K562 (cell line): ENCODE data around the gene ABITRAM. TPM values are rescaled to one million over a fixed set of nuclear protein-coding genes. Genes with fewer than 3 reads are reported as not detected.

Experiments
- ATAC-seq: fragments of 200-7000 bp; cut with Tn5 transposase; 3 replicates; pipeline ENCODE4 v1.9.1; 2020; ENCODE audit warnings: moderate library complexity
- BruUV-seq: library from RNA; stranded (reverse); fragments of 400-500 nt; replicated peaks from 2 replicates; lab custom pipeline; 2021; lab: Mats Ljungman, UMichigan
- CTCF ChIA-PET: fragments of 300-600 bp; formaldehyde crosslinking; extraction: SDS; loops from one replicate; lab custom pipeline; 2021; ENCODE audit warnings: low intra/inter-chr PET ratio; lab: Yijun Ruan, JAX
- POLR2A ChIA-PET: fragments of 300-600, 350-650 bp; sonication (Branson Sonifier 250); formaldehyde crosslinking; extraction: SDS; loops from one replicate; lab custom pipeline; 2021; ENCODE audit warnings: antibody characterized with exemption, inconsistent platforms; lab: Yijun Ruan, JAX
- DNase-seq, 4 experiments: peaks; one replicate each; pipeline versions ENCODE4 v3.0.0 to v3.0.0-alpha.2; 2011 to 2018; ENCODE audit warnings: low spot score in 3 of 4, mixed read lengths in 3 of 4; ENCODE audit errors: extremely low read depth in 1 of 4
- FAIRE-seq: peaks from 2 replicates; lab custom pipeline; 2011; peaks lifted over from hg19 to GRCh38; lab: Jason Lieb, UNC
- H2AFZ ChIP-seq: 2 replicates; pipeline ENCODE4 v1.6.0; 2011; ENCODE audit warnings: low read depth, low read length, control low read depth, inconsistent platforms
- H3K27ac ChIP-seq: fragments of 200-600 bp; 3 replicates; pipeline ENCODE4 v1.8.0; 2011; ENCODE audit warnings: low read depth, mild to moderate bottlenecking, control low read depth, inconsistent platforms, low read length, moderate library complexity, mixed read lengths; ENCODE audit errors: extremely low read depth
- H3K27me3 ChIP-seq, 2 experiments: fragments of 300-600 bp in 1 of 2; 2 replicates in 1 of 2; 3 replicates in 1 of 2; pipeline versions ENCODE4 v1.6.0 to v1.8.0; 2011; ENCODE audit warnings: inconsistent platforms in 2 of 2, low read length in 2 of 2, mild to moderate bottlenecking in 1 of 2, mixed read lengths in 1 of 2, moderate library complexity in 1 of 2; ENCODE audit not compliant: control insufficient read depth in 2 of 2, insufficient read depth in 2 of 2
- H3K36me3 ChIP-seq: fragments of 300-600 bp; 3 replicates; pipeline ENCODE4 v1.8.0; 2011; ENCODE audit warnings: mild to moderate bottlenecking, low read length, inconsistent platforms; ENCODE audit not compliant: control insufficient read depth, insufficient read depth
- H3K4me1 ChIP-seq, 2 experiments: fragments of 200-600 bp in 1 of 2; replicated peaks in 1 of 2; 2 replicates in 1 of 2; 3 replicates in 1 of 2; pipeline versions ENCODE4 v1.5.1 to v1.8.0; 2011; ENCODE audit warnings: inconsistent platforms in 2 of 2, low read length in 2 of 2, mild to moderate bottlenecking in 1 of 2, mixed read lengths in 1 of 2, moderate library complexity in 1 of 2; ENCODE audit not compliant: control insufficient read depth in 2 of 2, insufficient read depth in 2 of 2
- H3K4me2 ChIP-seq: 2 replicates; pipeline ENCODE4 v1.6.1; 2011; ENCODE audit warnings: low read length, control low read depth, inconsistent platforms, mixed read lengths; ENCODE audit not compliant: insufficient read depth
- H3K4me3 ChIP-seq: fragments of 200-600 bp; sonication (generic), shearing (Covaris generic); 2 replicates; pipeline ENCODE4 v1.5.1; 2016; ENCODE audit warnings: control low read depth, inconsistent platforms
- H3K79me2 ChIP-seq: fragments of 200-600 bp; 3 replicates; pipeline ENCODE4 v1.8.0; 2011; ENCODE audit warnings: low read length, inconsistent platforms; ENCODE audit not compliant: control insufficient read depth, insufficient read depth
- H3K9ac ChIP-seq, 2 experiments: 2 replicates each; pipeline versions ENCODE4 v1.6.0 to v1.6.1; 2011; ENCODE audit warnings: low read depth in 2 of 2, low read length in 2 of 2, control low read depth in 1 of 2, inconsistent platforms in 1 of 2, mild to moderate bottlenecking in 1 of 2, mixed read lengths in 1 of 2; ENCODE audit not compliant: insufficient read depth in 1 of 2
- H3K9me1 ChIP-seq: one replicate; pipeline ENCODE4 v1.6.0; 2011; ENCODE audit warnings: inconsistent platforms, mild to moderate bottlenecking, low read length, moderate library complexity; ENCODE audit not compliant: control insufficient read depth, insufficient read depth
- H3K9me3 ChIP-seq: replicated peaks from 2 replicates; pipeline ENCODE4 v1.5.1; 2011; ENCODE audit warnings: low read depth, low read length, inconsistent platforms; ENCODE audit not compliant: control insufficient read depth, insufficient read depth
- H4K20me1 ChIP-seq: replicated peaks from 2 replicates; pipeline ENCODE4 v1.6.1; 2011; ENCODE audit warnings: low read length, inconsistent platforms, mixed read lengths; ENCODE audit not compliant: control insufficient read depth, insufficient read depth
- ELF4 ChIP-seq: fragments of 450-650 bp; formaldehyde crosslinking; IDR thresholded peaks from 2 replicates; pipeline ENCODE4 v1.4.0; 2022; ENCODE audit warnings: missing genetic modification characterization
- EZH2 ChIP-seq: IDR thresholded peaks from 2 replicates; pipeline ENCODE4 v1.6.1; 2012; ENCODE audit warnings: low read depth, mild to moderate bottlenecking, inconsistent platforms, low read length, borderline replicate concordance
- HNRNPUL1 ChIP-seq: fragments of 200-400 bp; formaldehyde crosslinking; IDR thresholded peaks from 2 replicates; pipeline ENCODE4 v1.6.1; 2017; ENCODE audit warnings: low read length
- NCOA4 ChIP-seq: fragments of 450-650 bp; IDR thresholded peaks from 2 replicates; pipeline ENCODE4 v1.6.1; 2018; ENCODE audit warnings: mild to moderate bottlenecking; ENCODE audit not compliant: partially characterized antibody
- OTX1 ChIP-seq: fragments of 450-650 bp; formaldehyde crosslinking; IDR thresholded peaks from 2 replicates; pipeline ENCODE4 v1.4.0; 2022; ENCODE audit warnings: mild to moderate bottlenecking
- PML ChIP-seq: IDR thresholded peaks from 2 replicates; pipeline ENCODE4 v1.6.1; 2012; ENCODE audit warnings: low read length, inconsistent platforms
- ZNF507 ChIP-seq: conservative IDR thresholded peaks from 2 replicates; pipeline ENCODE4 v1.6.1; 2017; ENCODE audit warnings: missing genetic modification characterization, missing compliant biosample characterization
- ZNF551 ChIP-seq: fragments of 250-450 bp; sonication (Bioruptor Pico); IDR thresholded peaks from 2 replicates; pipeline ENCODE4 v1.5.0; 2021; ENCODE audit warnings: mild to moderate bottlenecking, moderate library complexity
- ZNF766 ChIP-seq: fragments of 200-800 bp; sonication (Bioruptor generic); conservative IDR thresholded peaks from 2 replicates; pipeline ENCODE4 v1.6.1; 2016; ENCODE audit warnings: missing genetic modification characterization, missing compliant biosample characterization
- WGBS: fragments of 100-300 bp; shearing (Covaris generic); methylation state at CpG from one replicate; pipeline ENCODE4 v1.1.6; 2016; ENCODE audit warnings: low coverage, mixed read lengths; ENCODE audit not compliant: insufficient coverage; ENCODE audit errors: missing lambda C conversion rate; 5-methylcytosine and 5-hydroxymethylcytosine counted together
- in situ Hi-C: fragments of 300-500 bp; cut with MboI; formaldehyde crosslinking; loops from 4 replicates; pipeline ENCODE4 v1.15.0; 2018; ENCODE audit warnings: inconsistent platforms, mixed read lengths
- intact Hi-C: fragments of 100-400 bp; cut with micrococcal nuclease; formaldehyde crosslinking; loops from 2 replicates; pipeline ENCODE4 v1.14.2; 2022
- polyA plus RNA-seq, 8 experiments: library from polyadenylated mRNA; depleted of rRNA in 4 of 8; stranded (reverse) in 5 of 8; unstranded in 3 of 8; fragments of >200 nt; fragmentation: Nextera tagmentation in 2 of 8; fragmentation: Illumina TruSeq in 1 of 8; extraction: Ambion mirVana in 2 of 8; extraction: Trizol in 1 of 8; gene quantifications; 2 replicates each; pipeline versions ENCODE4 v1.2.1 to v1.2.3, GENCODE V29; 2011 to 2014; ENCODE audit warnings: inconsistent platforms in 1 of 8, missing spikeins in 1 of 8
- total RNA-seq, 7 experiments: library from RNA; depleted of rRNA in 6 of 7; stranded (reverse); fragments of >200 nt in 6 of 7; fragmentation: Illumina TruSeq in 2 of 7; extraction: Trizol in 2 of 7; gene quantifications; 2 replicates each; pipeline versions ENCODE4 v1.2.1 to v1.2.3, GENCODE V29; 2011 to 2021; ENCODE audit warnings: low replicate concordance in 1 of 7
- TF ChIP-seq, protein P1 (sequence below): IDR thresholded peaks from 2 replicates; pipeline ENCODE4 v1.6.1; 2011; ENCODE audit not compliant: insufficient read length; ENCODE audit errors: extremely low read depth
- TF ChIP-seq, protein P2 (sequence below): fragments of 250-450 bp; sonication (Bioruptor Pico); IDR thresholded peaks from 2 replicates; pipeline ENCODE4 v1.4.0; 2020; ENCODE audit warnings: borderline replicate concordance
- TF ChIP-seq, protein P3 (sequence below): fragments of 450-650 bp; formaldehyde crosslinking; IDR thresholded peaks from 2 replicates; pipeline ENCODE4 v1.4.0; 2022; ENCODE audit warnings: mild to moderate bottlenecking, moderate library complexity

ABITRAM gene
- total and polyA plus RNA-seq, 9 of the 15 experiments (the other 6 are each of a cell fraction or from before 2014, with no cell fraction given), result 8.9 to 47.6 (median 28.4) TPM

DNA sequence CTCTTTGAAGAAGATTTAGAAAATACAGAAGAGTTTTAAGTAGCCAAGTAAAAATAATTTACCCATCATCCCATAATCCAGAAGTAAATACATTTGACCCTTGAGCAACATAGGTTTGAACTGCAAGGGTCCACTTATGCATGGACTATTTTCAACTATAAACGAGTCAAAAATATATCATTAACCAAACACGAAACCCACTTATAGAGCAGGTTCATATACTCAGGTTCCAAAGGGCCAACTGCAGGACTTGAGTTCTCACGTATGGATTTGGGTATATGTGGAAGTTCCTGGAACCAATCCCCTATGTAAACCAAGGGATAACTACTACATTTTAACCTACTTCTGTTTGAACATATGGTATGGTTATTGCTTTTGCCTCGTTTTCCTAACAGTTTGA is 5.8 kb downstream of the ABITRAM start:
- no peaks in the 10 kb centered on the region for H3K27me3 ChIP-seq
- intact Hi-C loops, result no loop called here
- BruUV-seq, result no TSS peak
- ATAC-seq, result no peak
- in situ Hi-C loops, result no loop called here
- no peak for DNase-seq
- POLR2A ChIA-PET, result no interaction called here
- no peak overlapping the region for H3K9ac ChIP-seq
- peaks cover 8% of the 10 kb centered on the region; the same call in 2 of the 3 replicates for H3K79me2 ChIP-seq
- no peak for FAIRE-seq
- no peak overlapping the region for H3K4me3 ChIP-seq
- no peaks in the 10 kb centered on the region for H4K20me1 ChIP-seq
- CTCF ChIA-PET, result no interaction called here
- no peaks in the 10 kb centered on the region for H3K9me3 ChIP-seq
- H3K4me2 ChIP-seq, result no peak overlapping the region
- WGBS, result 56% methylated on average over 4 of the region's 4 CpGs
- H3K36me3 ChIP-seq, result peaks cover 62% of the 10 kb centered on the region
- no peak overlapping the region for H3K27ac ChIP-seq
- H3K4me1 ChIP-seq, result no peaks in the 10 kb centered on the region
- no peak overlapping the region for H2AFZ ChIP-seq
- H3K9me1 ChIP-seq, result no peaks in the 10 kb centered on the region
- TF ChIP-seq PML, result no peak
- TF ChIP-seq NCOA4, result no peak
- no peak for TF ChIP-seq EZH2
- no peak for TF ChIP-seq HNRNPUL1
- TF ChIP-seq, protein P1, sequence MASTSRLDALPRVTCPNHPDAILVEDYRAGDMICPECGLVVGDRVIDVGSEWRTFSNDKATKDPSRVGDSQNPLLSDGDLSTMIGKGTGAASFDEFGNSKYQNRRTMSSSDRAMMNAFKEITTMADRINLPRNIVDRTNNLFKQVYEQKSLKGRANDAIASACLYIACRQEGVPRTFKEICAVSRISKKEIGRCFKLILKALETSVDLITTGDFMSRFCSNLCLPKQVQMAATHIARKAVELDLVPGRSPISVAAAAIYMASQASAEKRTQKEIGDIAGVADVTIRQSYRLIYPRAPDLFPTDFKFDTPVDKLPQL, result no peak
- TF ChIP-seq, protein P2, sequence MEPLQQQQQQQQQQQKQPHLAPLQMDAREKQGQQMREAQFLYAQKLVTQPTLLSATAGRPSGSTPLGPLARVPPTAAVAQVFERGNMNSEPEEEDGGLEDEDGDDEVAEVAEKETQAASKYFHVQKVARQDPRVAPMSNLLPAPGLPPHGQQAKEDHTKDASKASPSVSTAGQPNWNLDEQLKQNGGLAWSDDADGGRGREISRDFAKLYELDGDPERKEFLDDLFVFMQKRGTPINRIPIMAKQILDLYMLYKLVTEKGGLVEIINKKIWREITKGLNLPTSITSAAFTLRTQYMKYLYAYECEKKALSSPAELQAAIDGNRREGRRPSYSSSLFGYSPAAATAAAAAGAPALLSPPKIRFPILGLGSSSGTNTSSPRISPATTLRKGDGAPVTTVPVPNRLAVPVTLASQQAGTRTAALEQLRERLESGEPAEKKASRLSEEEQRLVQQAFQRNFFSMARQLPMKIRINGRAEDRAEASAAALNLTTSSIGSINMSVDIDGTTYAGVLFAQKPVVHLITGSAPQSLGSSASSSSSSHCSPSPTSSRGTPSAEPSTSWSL (CRISPR knock-in tag), result no peak
- no peak for TF ChIP-seq ZNF507 (tag)
- no peak for TF ChIP-seq ZNF551 (CRISPR knock-in tag)
- no peak for TF ChIP-seq OTX1 (CRISPR knock-in tag)
- TF ChIP-seq, protein P3, sequence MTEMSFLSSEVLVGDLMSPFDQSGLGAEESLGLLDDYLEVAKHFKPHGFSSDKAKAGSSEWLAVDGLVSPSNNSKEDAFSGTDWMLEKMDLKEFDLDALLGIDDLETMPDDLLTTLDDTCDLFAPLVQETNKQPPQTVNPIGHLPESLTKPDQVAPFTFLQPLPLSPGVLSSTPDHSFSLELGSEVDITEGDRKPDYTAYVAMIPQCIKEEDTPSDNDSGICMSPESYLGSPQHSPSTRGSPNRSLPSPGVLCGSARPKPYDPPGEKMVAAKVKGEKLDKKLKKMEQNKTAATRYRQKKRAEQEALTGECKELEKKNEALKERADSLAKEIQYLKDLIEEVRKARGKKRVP (CRISPR knock-in tag), result no peak
- TF ChIP-seq ELF4 (CRISPR knock-in tag), result no peak
- no peak for TF ChIP-seq ZNF766 (CRISPR knock-in tag)
